Neuronal stem cell (in vitro differentiated cells): Measurements from ENCODE around the gene RRAD.

ENCODE experiments used
- DNase-seq: peaks from one replicate; pipeline ENCODE4 v3.0.0-alpha.2; 2013; ENCODE audit warnings: low spot score
- H2AFZ ChIP-seq: one replicate; pipeline ENCODE4 v1.6.1; 2013; ENCODE audit warnings: mild to moderate bottlenecking, low read length, inconsistent platforms
- H2AK5ac ChIP-seq: 2 replicates; pipeline ENCODE4 v1.6.1; 2013; ENCODE audit warnings: low read depth, mild to moderate bottlenecking, inconsistent platforms, low read length, moderate library complexity, mixed read lengths
- H2BK120ac ChIP-seq: 2 replicates; pipeline ENCODE4 v1.6.1; 2013; ENCODE audit warnings: low read depth, mild to moderate bottlenecking, inconsistent platforms, low read length, moderate library complexity, mixed read lengths
- H2BK12ac ChIP-seq: one replicate; pipeline ENCODE4 v1.6.1; 2013; ENCODE audit warnings: low read length, inconsistent platforms
- H2BK15ac ChIP-seq: 2 replicates; pipeline ENCODE4 v1.6.1; 2013; ENCODE audit warnings: mild to moderate bottlenecking, low read length, inconsistent platforms, mixed read lengths
- H2BK5ac ChIP-seq: one replicate; pipeline ENCODE4 v1.6.1; 2013; ENCODE audit warnings: inconsistent platforms, mild to moderate bottlenecking, low read length, moderate library complexity
- H3K14ac ChIP-seq: one replicate; pipeline ENCODE4 v1.6.1; 2013; ENCODE audit warnings: low read length, inconsistent platforms
- H3K18ac ChIP-seq: 2 replicates; pipeline ENCODE4 v1.6.1; 2013; ENCODE audit warnings: low read length, inconsistent platforms
- H3K23ac ChIP-seq: 2 replicates; pipeline ENCODE4 v1.6.1; 2013; ENCODE audit warnings: low read depth, mild to moderate bottlenecking, mixed read lengths, low read length, inconsistent platforms; ENCODE audit not compliant: poor library complexity
- H3K27ac ChIP-seq: replicated peaks from 3 replicates; pipeline ENCODE4 v1.5.1; 2013; ENCODE audit warnings: low read length, inconsistent platforms
- H3K27me3 ChIP-seq, 3 experiments: 2 replicates each; pipeline ENCODE4 v1.6.1; 2013; ENCODE audit warnings: low read length in 3 of 3, mild to moderate bottlenecking in 2 of 3, inconsistent platforms in 1 of 3, low read depth in 1 of 3, mixed read lengths in 1 of 3, moderate library complexity in 1 of 3; ENCODE audit not compliant: control insufficient read depth in 3 of 3, insufficient read depth in 3 of 3
- H3K36me3 ChIP-seq, 2 donors: replicated peaks in 1 of 2; 2 replicates each; pipeline ENCODE4 v1.6.1; 2013; ENCODE audit warnings: low read length in 2 of 2; ENCODE audit not compliant: control insufficient read depth in 2 of 2, insufficient read depth in 2 of 2
- H3K4ac ChIP-seq: 2 replicates; pipeline ENCODE4 v1.6.1; 2013; ENCODE audit warnings: inconsistent platforms, mild to moderate bottlenecking, low read length, moderate library complexity
- H3K4me1 ChIP-seq, 2 donors: 1 replicate in 1 of 2; 2 replicates in 1 of 2; pipeline ENCODE4 v1.6.1; 2013; ENCODE audit warnings: low read length in 2 of 2, low read depth in 1 of 2; ENCODE audit not compliant: control insufficient read depth in 2 of 2, insufficient read depth in 1 of 2
- H3K4me2 ChIP-seq: one replicate; pipeline ENCODE4 v1.6.1; 2013; ENCODE audit warnings: mild to moderate bottlenecking, low read length, inconsistent platforms; ENCODE audit not compliant: insufficient read depth, poor library complexity, severe bottlenecking
- H3K4me3 ChIP-seq, 2 donors: 2 replicates each; pipeline ENCODE4 v1.5.1; 2013; ENCODE audit warnings: low read length in 2 of 2, mild to moderate bottlenecking in 2 of 2, inconsistent platforms in 1 of 2, moderate library complexity in 1 of 2
- H3K79me1 ChIP-seq: one replicate; pipeline ENCODE4 v1.6.1; 2013; ENCODE audit warnings: low read depth, mild to moderate bottlenecking, inconsistent platforms, low read length, moderate library complexity
- H3K9ac ChIP-seq: one replicate; pipeline ENCODE4 v1.6.1; 2013; ENCODE audit warnings: mild to moderate bottlenecking, low read depth, low read length, inconsistent platforms; ENCODE audit not compliant: poor library complexity
- H3K9me3 ChIP-seq, 2 donors: replicated peaks in 1 of 2; 2 replicates each; pipeline versions ENCODE3 to v1.6.1; 2013; ENCODE audit warnings: low read length in 2 of 2, mild to moderate bottlenecking in 2 of 2, inconsistent platforms in 1 of 2, low read depth in 1 of 2, mixed read lengths in 1 of 2, moderate library complexity in 1 of 2; ENCODE audit not compliant: control insufficient read depth in 2 of 2, insufficient read depth in 1 of 2
- H4K8ac ChIP-seq: one replicate; pipeline ENCODE4 v1.6.1; 2013; ENCODE audit warnings: low read depth, mild to moderate bottlenecking, inconsistent platforms, low read length, moderate library complexity
- H4K91ac ChIP-seq: one replicate; pipeline ENCODE4 v1.6.1; 2013; ENCODE audit warnings: low read length, low read depth, mild to moderate bottlenecking, inconsistent platforms; ENCODE audit not compliant: poor library complexity
- WGBS, 2 donors: extraction: QIAGEN DNeasy Blood & Tissue Kit; methylation state at CpG; one replicate each; pipeline ENCODE4 v1.1.7; 2013; ENCODE audit warnings: missing lambda C conversion rate in 2 of 2, mixed read lengths in 1 of 2; ENCODE audit not compliant: insufficient read length in 2 of 2, insufficient replicate concordance in 1 of 2; ENCODE audit errors: extremely low coverage in 2 of 2; 5-methylcytosine and 5-hydroxymethylcytosine counted together

RRAD gene

GRCh38 chr16:66874079-66874775, 51.1 kb downstream of the RRAD start:
- Histone ChIP-seq H3K4me3 (no peak overlapping the region), H3K23ac (no peak overlapping the region), H3K9ac (no peak overlapping the region), H3K27me3 (peaks cover 0 to 10% (median 6%) of the 10 kb centered on the region in 3 experiments), H3K27ac (no peak overlapping the region), H2AFZ (no peak overlapping the region), H3K18ac (no peak overlapping the region), H3K4ac (no peak overlapping the region), H3K79me1 (no peaks in the 10 kb centered on the region), H3K36me3 (no peaks in the 10 kb centered on the region), H4K8ac (no peak overlapping the region), H2BK5ac (no peak overlapping the region), H2BK120ac (no peak overlapping the region), H3K4me2 (no peak overlapping the region), H3K9me3 (no peaks in the 10 kb centered on the region), H4K91ac (no peak overlapping the region), H2BK12ac (no peak overlapping the region), H3K14ac (no peak overlapping the region), H2BK15ac (no peak overlapping the region), H3K4me1 (peaks cover 3 to 15% of the 10 kb centered on the region in 2 donors), H2AK5ac (no peak overlapping the region)
- WGBS, 2 donors = no CpG with 5 or more reads among the region's 1 CpG
- DNase-seq = no peak

GRCh38 chr16:66873685-66874055, 51.7 kb downstream of the RRAD start:
- H4K91ac ChIP-seq = no peak overlapping the region
- H3K18ac ChIP-seq = no peak overlapping the region
- no peaks in the 10 kb centered on the region for H3K79me1 ChIP-seq
- H3K23ac ChIP-seq = no peak overlapping the region
- H2AFZ ChIP-seq = no peak overlapping the region
- H2BK5ac ChIP-seq = no peak overlapping the region
- H3K4me2 ChIP-seq = no peak overlapping the region
- no peaks in the 10 kb centered on the region for H3K36me3 ChIP-seq
- H2BK15ac ChIP-seq = no peak overlapping the region
- H2BK12ac ChIP-seq = no peak overlapping the region
- no peak overlapping the region for H3K27ac ChIP-seq
- H2BK120ac ChIP-seq = no peak overlapping the region
- peaks cover 0 to 10% (median 6%) of the 10 kb centered on the region in 3 experiments for H3K27me3 ChIP-seq
- H2AK5ac ChIP-seq = no peak overlapping the region
- H3K4me3 ChIP-seq = no peak overlapping the region
- H3K14ac ChIP-seq = no peak overlapping the region
- H3K9me3 ChIP-seq = no peaks in the 10 kb centered on the region
- no peak for DNase-seq
- H3K4ac ChIP-seq = no peak overlapping the region
- no peak overlapping the region for H3K9ac ChIP-seq
- H3K4me1 ChIP-seq = peaks cover 3 to 15% of the 10 kb centered on the region in 2 donors
- no peak overlapping the region for H4K8ac ChIP-seq

GRCh38 chr16:66872943-66873684, 52.2 kb downstream of the RRAD start:
- H3K4me3 ChIP-seq = peak overlapping the region; percentile 2 to 40

GRCh38 chr16:66872559-66872942, 52.8 kb downstream of the RRAD start:
- DNase-seq = no peak
- Histone ChIP-seq H2BK15ac (no peak overlapping the region), H2BK12ac (no peak overlapping the region), H3K4ac (no peak overlapping the region), H2BK5ac (no peak overlapping the region), H3K27me3 (peaks cover 0 to 10% (median 6%) of the 10 kb centered on the region in 3 experiments), H4K91ac (no peak overlapping the region), H2AK5ac (no peak overlapping the region), H3K4me2 (peak overlapping the region; percentile 48), H3K9me3 (no peaks in the 10 kb centered on the region), H3K4me1 (peaks cover 3 to 10% of the 10 kb centered on the region in 2 donors), H2AFZ (peak overlapping the region; percentile 90), H2BK120ac (no peak overlapping the region), H3K9ac (no peak overlapping the region), H3K36me3 (no peaks in the 10 kb centered on the region), H3K18ac (no peak overlapping the region), H3K23ac (no peak overlapping the region), H3K79me1 (no peaks in the 10 kb centered on the region), H3K14ac (no peak overlapping the region), H3K4me3 (peak overlapping the region in 1 of 2 donors; percentile 40), H3K27ac (no peak overlapping the region), H4K8ac (no peak overlapping the region)
- no CpG with 5 or more reads among the region's 4 CpGs for WGBS, 2 donors

More at GRCh38 chr16:66872943-66873684, 52.2 kb downstream of the RRAD start:
- Histone ChIP-seq H3K27me3 (peaks cover 0 to 10% (median 6%) of the 10 kb centered on the region in 3 experiments), H3K9ac (peak overlapping the region; percentile 68), H3K18ac (peak overlapping the region; percentile 45), H3K79me1 (no peaks in the 10 kb centered on the region), H3K23ac (peak overlapping the region; percentile 22), H2BK15ac (no peak overlapping the region), H2BK120ac (no peak overlapping the region), H3K4me2 (peak overlapping the region; percentile 48), H2AK5ac (no peak overlapping the region), H3K9me3 (no peaks in the 10 kb centered on the region), H2AFZ (peak overlapping the region; percentile 90), H2BK12ac (no peak overlapping the region), H2BK5ac (no peak overlapping the region), H3K36me3 (no peaks in the 10 kb centered on the region), H4K8ac (no peak overlapping the region), H4K91ac (no peak overlapping the region), H3K14ac (no peak overlapping the region), H3K4me1 (peaks cover 3 to 10% of the 10 kb centered on the region in 2 donors), H3K27ac (no peak overlapping the region), H3K4ac (no peak overlapping the region)
- no CpG with 5 or more reads among the region's 39 CpGs for WGBS, 2 donors
- peak; percentile 64 for DNase-seq
